OCI-LY7 (cell line): ENCODE results near the gene LRIG1. TPM values are rescaled to one million over a fixed set of nuclear protein-coding genes. Genes with fewer than 3 reads are reported as not detected.

Experiments
- BruUV-seq: library from RNA; stranded (reverse); fragments of 400-500 nt; replicated peaks from 2 replicates; lab custom pipeline; 2021; lab: Mats Ljungman, UMichigan
- CTCF ChIA-PET: fragments of 300-600 bp; sonication (Branson Sonifier 250); formaldehyde crosslinking; loops from one replicate; lab custom pipeline; 2022; ENCODE audit warnings: antibody characterized with exemption; ENCODE audit not compliant: unreplicated experiment; lab: Charles Lee
- POLR2A ChIA-PET: fragments of 300-600 bp; sonication (Branson Sonifier 250); formaldehyde crosslinking; loops from one replicate; lab custom pipeline; 2022; ENCODE audit warnings: antibody characterized with exemption; lab: Charles Lee
- DNase-seq: peaks from one replicate; pipeline ENCODE4 v3.0.0-alpha.2; 2015; ENCODE audit warnings: low spot score
- H2AFZ ChIP-seq: fragments of 200-600 bp; sonication (generic), shearing (Covaris generic); 2 replicates; pipeline ENCODE4 v1.6.1; 2014; ENCODE audit warnings: mild to moderate bottlenecking, antibody characterized with exemption, low read length, moderate library complexity
- H3K27ac ChIP-seq: fragments of 200-600 bp; sonication (generic); 2 replicates; pipeline ENCODE4 v1.5.1; 2014; ENCODE audit warnings: mixed run types, low read depth, mild to moderate bottlenecking, moderate library complexity, low read length, inconsistent platforms; ENCODE audit not compliant: poor library complexity, severe bottlenecking
- H3K36me3 ChIP-seq: fragments of 200-600 bp; sonication (generic); 2 replicates; pipeline ENCODE4 v1.6.1; 2014; ENCODE audit warnings: mild to moderate bottlenecking, antibody characterized with exemption, low read length, moderate library complexity, mixed read lengths; ENCODE audit not compliant: insufficient read depth
- H3K4me1 ChIP-seq: fragments of 200-600 bp; sonication (generic); 2 replicates; pipeline ENCODE4 v1.5.1; 2014; ENCODE audit warnings: mild to moderate bottlenecking, low read length; ENCODE audit not compliant: insufficient read depth, poor library complexity, severe bottlenecking
- H3K4me2 ChIP-seq: fragments of 200-600 bp; sonication (generic); 2 replicates; pipeline ENCODE4 v1.6.1; 2014; ENCODE audit warnings: mild to moderate bottlenecking, low read length
- H3K4me3 ChIP-seq: fragments of 200-600 bp; sonication (generic); 2 replicates; pipeline ENCODE4 v1.5.1; 2014; ENCODE audit warnings: mild to moderate bottlenecking, low read depth, low read length; ENCODE audit not compliant: poor library complexity, severe bottlenecking
- H3K79me2 ChIP-seq: fragments of 200-600 bp; sonication (generic); 2 replicates; pipeline ENCODE4 v1.6.1; 2016; ENCODE audit warnings: low read depth, mild to moderate bottlenecking, low read length, moderate library complexity, mixed read lengths; ENCODE audit not compliant: insufficient read depth
- H3K9me2 ChIP-seq: fragments of 200-600 bp; sonication (generic); 2 replicates; pipeline ENCODE4 v1.6.1; 2016; ENCODE audit warnings: mild to moderate bottlenecking, low read length, mixed read lengths; ENCODE audit not compliant: insufficient read depth
- H3K9me3 ChIP-seq: fragments of 200-600 bp; sonication (generic); 2 replicates; pipeline ENCODE4 v1.6.1; 2014; ENCODE audit warnings: mild to moderate bottlenecking, mixed run types, low read length, mixed read lengths
- H4K20me1 ChIP-seq: fragments of 200-600 bp; sonication (generic); 2 replicates; pipeline ENCODE4 v1.6.1; 2014; ENCODE audit warnings: mild to moderate bottlenecking, antibody characterized with exemption, low read length, moderate library complexity, mixed read lengths; ENCODE audit not compliant: insufficient read depth
- EZH2phosphoT487 ChIP-seq: fragments of 200-600 bp; sonication (generic); IDR thresholded peaks from 2 replicates; pipeline ENCODE4 v1.6.1; 2018; ENCODE audit warnings: low read depth, borderline replicate concordance, mild to moderate bottlenecking, mixed run types, antibody characterized with exemption, low read length, moderate library complexity, mixed read lengths
- intact Hi-C: fragments of 100-400 bp; cut with micrococcal nuclease; formaldehyde crosslinking; loops from one replicate; pipeline ENCODE4 v1.10.0; 2022; ENCODE audit not compliant: unreplicated experiment
- total RNA-seq, 2 experiments: library from RNA; depleted of rRNA in 1 of 2; stranded (reverse); fragments of >200 nt in 1 of 2; shearing (Covaris generic) in 1 of 2; gene quantifications; 2 replicates each; pipeline ENCODE4 v1.2.3, GENCODE V29; 2014 to 2022
- TF ChIP-seq, protein P1 (sequence below): fragments of 200-600 bp; sonication (generic); conservative IDR thresholded peaks from 2 replicates; pipeline ENCODE4 v1.5.1; 2014; ENCODE audit warnings: mild to moderate bottlenecking, antibody characterized with exemption, low read length, moderate library complexity, mixed read lengths

LRIG1 gene
- total RNA-seq, 2 experiments from 2014 or later = 84.2 to 115 TPM

DNA sequence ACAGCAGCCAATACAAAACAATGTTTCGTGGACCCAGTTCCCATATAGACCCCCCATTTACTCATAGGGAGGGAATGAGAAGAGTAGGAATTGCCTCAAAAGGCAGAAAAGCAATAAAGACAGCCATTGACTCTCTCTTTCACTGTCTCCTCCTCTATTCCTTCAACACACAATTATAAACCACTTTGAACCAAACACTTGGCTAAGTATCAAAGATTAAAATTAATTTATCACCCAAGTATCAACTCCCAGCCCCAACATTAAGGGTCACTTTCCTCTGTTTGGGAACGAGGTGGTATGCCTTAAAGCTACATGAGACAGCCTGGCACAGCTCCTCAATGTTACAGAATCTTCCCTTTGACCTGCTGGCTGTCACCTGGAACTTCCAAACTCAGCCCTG, 16.4 kb upstream of the LRIG1 start:
- no peak overlapping the region for H3K4me3 ChIP-seq
- ChIA-PET POLR2A (interaction anchor here (0.6 kb wide), 1 partner anchor 12 kb away, joined by 4 read pairs; no protein-coding TSS in a partner anchor), CTCF (no interaction called here)
- TF ChIP-seq, protein P1, sequence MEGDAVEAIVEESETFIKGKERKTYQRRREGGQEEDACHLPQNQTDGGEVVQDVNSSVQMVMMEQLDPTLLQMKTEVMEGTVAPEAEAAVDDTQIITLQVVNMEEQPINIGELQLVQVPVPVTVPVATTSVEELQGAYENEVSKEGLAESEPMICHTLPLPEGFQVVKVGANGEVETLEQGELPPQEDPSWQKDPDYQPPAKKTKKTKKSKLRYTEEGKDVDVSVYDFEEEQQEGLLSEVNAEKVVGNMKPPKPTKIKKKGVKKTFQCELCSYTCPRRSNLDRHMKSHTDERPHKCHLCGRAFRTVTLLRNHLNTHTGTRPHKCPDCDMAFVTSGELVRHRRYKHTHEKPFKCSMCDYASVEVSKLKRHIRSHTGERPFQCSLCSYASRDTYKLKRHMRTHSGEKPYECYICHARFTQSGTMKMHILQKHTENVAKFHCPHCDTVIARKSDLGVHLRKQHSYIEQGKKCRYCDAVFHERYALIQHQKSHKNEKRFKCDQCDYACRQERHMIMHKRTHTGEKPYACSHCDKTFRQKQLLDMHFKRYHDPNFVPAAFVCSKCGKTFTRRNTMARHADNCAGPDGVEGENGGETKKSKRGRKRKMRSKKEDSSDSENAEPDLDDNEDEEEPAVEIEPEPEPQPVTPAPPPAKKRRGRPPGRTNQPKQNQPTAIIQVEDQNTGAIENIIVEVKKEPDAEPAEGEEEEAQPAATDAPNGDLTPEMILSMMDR = no peak
- no peak for TF ChIP-seq EZH2phosphoT487
- H3K4me2 ChIP-seq = no peak overlapping the region
- no peaks in the 10 kb centered on the region for H3K4me1 ChIP-seq
- intact Hi-C loops = no loop called here
- no peaks in the 10 kb centered on the region for H3K9me3 ChIP-seq
- no peaks in the 10 kb centered on the region for H4K20me1 ChIP-seq
- no peaks in the 10 kb centered on the region for H3K36me3 ChIP-seq
- no peaks in the 10 kb centered on the region for H3K9me2 ChIP-seq
- no peak for DNase-seq
- no TSS peak for BruUV-seq
- no peak overlapping the region for H2AFZ ChIP-seq
- no peaks in the 10 kb centered on the region for H3K79me2 ChIP-seq
- H3K27ac ChIP-seq = no peak overlapping the region

DNA sequence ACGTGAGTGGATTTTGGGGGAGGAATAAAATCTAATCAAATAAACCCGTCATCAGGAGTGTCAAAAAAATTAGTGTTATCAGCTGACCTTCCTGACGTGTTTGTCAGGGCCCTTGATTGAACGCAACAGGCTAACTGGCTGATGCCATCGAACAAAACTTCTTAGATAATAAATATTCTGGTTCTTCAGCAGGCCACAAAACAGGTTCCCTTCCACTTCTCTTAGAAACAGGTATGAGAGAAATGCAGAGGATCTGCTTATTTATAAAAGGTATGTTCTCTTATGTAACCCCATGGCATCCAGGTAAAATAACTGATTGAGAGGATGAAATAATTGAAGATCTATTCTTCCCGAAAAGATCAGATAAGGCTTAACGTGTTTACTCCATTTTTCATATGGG, 7.6 kb upstream of the LRIG1 start:
- TF ChIP-seq, protein P1 = no peak
- TF ChIP-seq EZH2phosphoT487 = no peak
- Histone ChIP-seq H2AFZ (no peak overlapping the region), H3K4me2 (no peak overlapping the region), H3K4me3 (no peak overlapping the region), H4K20me1 (no peaks in the 10 kb centered on the region), H3K4me1 (peaks cover 4% of the 10 kb centered on the region), H3K9me2 (no peaks in the 10 kb centered on the region), H3K9me3 (no peaks in the 10 kb centered on the region), H3K27ac (no peak overlapping the region), H3K79me2 (no peaks in the 10 kb centered on the region), H3K36me3 (no peaks in the 10 kb centered on the region)
- CTCF ChIA-PET = interaction anchor here (1.2 kb wide), 1 partner anchor 18 kb away, joined by 3 read pairs; no protein-coding TSS in a partner anchor
- intact Hi-C loops = no loop called here
- POLR2A ChIA-PET = no interaction called here
- no TSS peak for BruUV-seq
- DNase-seq = no peak

DNA sequence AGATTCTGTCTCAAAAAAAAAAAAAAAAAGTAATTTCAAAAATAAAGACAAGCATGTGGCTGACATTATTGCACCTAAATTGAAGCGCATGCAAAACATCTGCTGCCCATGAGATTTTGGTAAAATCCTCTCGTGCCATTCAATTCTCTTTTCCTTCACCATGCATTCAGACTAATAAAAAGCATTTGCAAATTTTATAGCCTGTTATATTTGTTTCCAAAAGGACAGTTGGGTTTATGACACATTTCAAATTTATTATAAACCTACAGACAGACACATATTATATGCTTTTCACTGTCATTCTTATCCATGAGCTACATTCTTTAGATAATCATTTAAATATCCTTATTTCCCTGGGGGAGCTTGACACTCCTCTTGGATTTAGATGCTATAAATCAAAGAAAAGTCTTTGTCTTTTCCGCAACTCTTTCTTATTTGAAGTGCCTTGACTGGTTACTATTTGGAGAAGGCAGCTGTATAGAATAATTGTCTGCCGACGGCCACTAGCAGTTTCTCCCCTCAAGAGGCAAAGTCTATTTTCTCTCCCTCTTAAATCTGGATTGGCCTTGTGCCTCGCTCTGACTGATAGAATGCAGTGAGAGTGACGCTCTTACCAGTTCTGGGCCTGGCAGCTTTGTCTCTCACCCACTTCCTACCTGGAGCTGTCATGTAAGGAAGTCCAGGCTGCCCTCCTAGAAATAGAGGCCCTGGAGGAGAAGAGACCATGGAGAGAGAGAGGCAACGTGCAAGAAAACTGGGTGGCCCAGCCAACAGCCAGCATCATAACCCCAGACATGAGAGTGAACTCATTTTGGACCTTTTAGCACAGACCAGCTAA, 6.8 kb upstream of the LRIG1 start:
- no peaks in the 10 kb centered on the region for H3K9me3 ChIP-seq
- H3K4me3 ChIP-seq = no peak overlapping the region
- intact Hi-C loops = no loop called here
- H3K4me1 ChIP-seq = peaks cover 12% of the 10 kb centered on the region
- H3K79me2 ChIP-seq = no peaks in the 10 kb centered on the region
- no TSS peak for BruUV-seq
- no peak overlapping the region for H3K27ac ChIP-seq
- H3K9me2 ChIP-seq = no peaks in the 10 kb centered on the region
- H3K36me3 ChIP-seq = no peaks in the 10 kb centered on the region
- no peaks in the 10 kb centered on the region for H4K20me1 ChIP-seq
- H3K4me2 ChIP-seq = no peak overlapping the region
- H2AFZ ChIP-seq = no peak overlapping the region
- TF ChIP-seq EZH2phosphoT487 = no peak
- TF ChIP-seq, protein P1 = no peak
- ChIA-PET POLR2A (no interaction called here), CTCF (interaction anchor here (1.2 kb wide), 1 partner anchor 19 kb away, joined by 3 read pairs; no protein-coding TSS in a partner anchor)
- no peak for DNase-seq
